ENCODE measurements around the gene EVC2.

DNA sequence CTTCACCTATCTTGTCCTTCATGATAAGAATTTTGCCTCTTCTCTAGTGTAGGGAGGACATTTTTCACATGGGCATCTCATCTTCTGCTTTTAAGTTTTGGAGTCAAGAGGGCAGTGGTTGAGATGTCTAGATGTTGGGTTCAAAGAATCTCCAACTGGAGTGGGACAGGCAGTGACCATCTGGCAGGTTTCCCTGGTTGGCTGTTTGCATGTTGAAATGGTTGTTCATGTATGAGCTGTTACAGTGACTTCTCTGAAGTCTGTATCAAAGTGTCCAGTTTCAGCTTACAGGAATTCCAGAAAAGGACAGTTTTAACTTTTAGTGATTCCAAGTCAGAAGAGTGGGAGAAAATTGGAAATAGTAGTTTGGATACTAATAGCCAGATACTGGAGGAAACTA is 192.7 kb downstream of the EVC2 start:
- TF ChIP-seq CTCF (IDR thresholded peaks at IDR 0.05) (no peak), EZH2 (IDR thresholded peaks at IDR 0.05; ENCODE audit: borderline replicate concordance, insufficient read depth, low read depth, low read length, poor library complexity, severe bottlenecking) (no peak)
